Fibroblast of skin of back (primary cell): ENCODE results near the gene SLC38A3.
A peak's percentile ranks its signal among the peaks of the same experiment; 100 is the strongest.
"Not testable (repeated sequence)": the region's sequence is repeated elsewhere in the genome, so short reads cannot be mapped to it uniquely, and the experiment has no call there.

ENCODE experiments used
- DNase-seq: peaks from one replicate; pipeline ENCODE4 v3.0.0-alpha.2; 2013

Gene SLC38A3

DNA sequence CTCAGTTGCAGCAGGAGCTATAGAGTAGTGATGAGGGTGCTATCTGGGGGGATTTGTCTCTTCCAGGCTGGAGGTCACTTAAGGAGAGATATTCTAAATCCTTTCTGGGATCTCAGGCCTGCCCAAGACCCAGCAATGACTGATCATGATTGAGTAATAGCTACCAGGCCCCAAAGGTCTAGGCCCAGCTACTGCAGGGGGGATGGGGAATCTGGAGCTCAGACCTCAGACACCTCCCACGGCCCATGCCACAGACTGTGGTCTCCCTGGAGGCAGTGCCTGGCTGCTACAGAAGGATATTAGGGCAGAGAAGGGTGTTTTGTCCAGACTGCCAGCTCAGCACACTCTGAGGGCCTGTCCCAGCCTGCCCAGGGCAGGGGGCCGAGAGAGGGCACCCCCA is 6.9 kb downstream of the SLC38A3 start:
- peak; percentile 41 for DNase-seq

DNA sequence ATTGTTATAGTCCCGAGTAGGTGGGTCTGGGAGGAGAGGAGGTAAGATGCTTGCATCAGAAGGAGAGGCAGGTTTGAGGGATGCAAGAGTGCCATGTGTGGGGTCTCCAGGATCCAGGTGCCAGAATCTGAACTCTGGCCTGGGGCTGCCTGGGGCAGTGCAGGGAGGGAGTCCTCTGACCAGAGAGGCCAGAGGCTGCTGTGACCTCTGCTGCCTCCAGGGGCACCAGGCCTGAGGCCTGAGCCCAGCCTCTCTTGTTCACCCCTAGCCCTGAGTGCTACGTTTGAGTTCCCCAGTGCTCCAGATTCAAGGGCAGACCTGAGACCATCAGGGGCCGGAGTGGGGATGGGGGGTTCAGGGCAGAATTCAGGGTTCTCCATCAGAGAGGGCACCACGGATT is 7.4 kb downstream of the SLC38A3 start:
- no peak for DNase-seq

DNA sequence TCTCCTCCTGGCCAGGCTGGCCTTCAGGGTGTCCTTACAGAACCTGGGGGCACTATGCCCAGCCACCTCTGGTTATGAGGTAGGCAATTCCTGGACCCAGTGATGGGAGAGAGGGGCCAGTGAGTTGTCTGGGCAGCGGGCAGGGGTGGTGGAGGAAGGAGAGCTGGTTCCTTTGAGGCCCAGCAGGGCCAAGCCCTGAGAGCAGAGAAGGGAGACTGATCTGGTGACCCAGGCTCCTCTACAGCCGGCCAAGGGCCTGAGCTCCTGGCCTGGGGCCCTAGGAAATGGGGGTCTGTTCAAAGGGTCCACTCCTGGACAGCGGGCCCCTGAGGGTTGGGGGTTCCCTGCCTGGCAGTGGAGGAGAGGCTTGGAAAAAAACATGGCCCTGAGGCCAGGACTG is 7.9 kb downstream of the SLC38A3 start:
- DNase-seq: no peak

DNA sequence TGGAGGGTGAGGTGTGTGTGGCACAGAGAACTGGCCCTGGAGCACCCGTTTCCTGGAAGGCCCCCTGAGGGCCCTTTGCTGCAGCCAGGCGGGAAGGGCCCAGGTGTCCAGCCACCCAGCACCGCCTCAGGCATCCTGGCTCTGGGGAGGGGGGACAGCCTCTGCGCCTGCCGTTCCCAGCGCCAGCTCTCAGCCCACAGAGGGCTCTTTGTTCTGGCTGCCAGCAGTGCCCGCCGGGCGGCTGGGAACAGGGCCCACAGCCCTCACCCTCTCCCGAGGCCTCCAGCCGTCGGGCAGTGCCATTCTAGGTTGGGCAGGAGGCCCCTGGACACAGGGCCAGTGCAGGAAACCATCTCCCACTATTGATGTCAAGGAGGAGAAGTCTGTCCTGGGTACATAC is 8.3 kb downstream of the SLC38A3 start:
- DNase-seq: no peak

- DNase-seq: no peak
Observed at GRCh38 chr3:50214824-50215223, 9.8 kb downstream of the SLC38A3 start.

- DNase-seq: no peak
Observed at GRCh38 chr3:50215529-50215928, 10.5 kb downstream of the SLC38A3 start.

DNA sequence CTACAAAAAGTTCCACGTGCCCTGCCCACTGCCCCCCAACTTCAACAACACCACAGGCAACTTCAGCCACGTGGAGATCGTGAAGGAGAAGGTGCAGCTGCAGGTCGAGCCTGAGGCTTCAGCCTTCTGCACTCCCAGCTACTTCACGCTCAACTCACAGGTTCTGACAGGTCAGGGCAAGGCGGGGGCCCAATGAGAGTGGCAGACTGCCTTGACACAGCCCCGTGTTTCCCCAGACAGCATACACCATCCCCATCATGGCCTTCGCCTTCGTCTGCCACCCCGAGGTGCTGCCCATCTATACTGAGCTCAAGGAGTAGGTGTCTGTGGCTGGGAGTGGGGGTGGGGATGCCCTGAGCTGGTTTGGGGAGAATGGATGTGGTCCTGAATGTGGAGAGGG is 12.6 kb downstream of the SLC38A3 start:
- DNase-seq: no peak

DNA sequence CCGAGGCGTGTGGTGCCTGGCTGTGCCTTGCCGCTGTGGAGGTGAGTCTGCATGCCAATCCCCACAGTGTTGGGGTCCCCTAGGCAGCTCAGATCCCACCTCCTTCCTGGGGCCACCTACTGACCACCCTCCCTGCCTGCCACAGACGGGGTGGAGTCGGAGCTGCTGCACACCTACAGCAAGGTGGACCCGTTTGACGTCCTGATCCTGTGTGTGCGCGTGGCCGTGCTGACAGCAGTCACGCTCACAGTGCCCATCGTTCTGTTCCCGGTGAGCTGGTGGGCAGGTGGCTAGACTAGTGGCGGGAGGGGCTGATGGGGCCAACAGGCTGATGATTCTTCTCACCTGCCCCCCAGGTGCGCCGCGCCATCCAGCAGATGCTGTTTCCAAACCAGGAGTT is 13.4 kb downstream of the SLC38A3 start:
- DNase-seq: no peak

DNA sequence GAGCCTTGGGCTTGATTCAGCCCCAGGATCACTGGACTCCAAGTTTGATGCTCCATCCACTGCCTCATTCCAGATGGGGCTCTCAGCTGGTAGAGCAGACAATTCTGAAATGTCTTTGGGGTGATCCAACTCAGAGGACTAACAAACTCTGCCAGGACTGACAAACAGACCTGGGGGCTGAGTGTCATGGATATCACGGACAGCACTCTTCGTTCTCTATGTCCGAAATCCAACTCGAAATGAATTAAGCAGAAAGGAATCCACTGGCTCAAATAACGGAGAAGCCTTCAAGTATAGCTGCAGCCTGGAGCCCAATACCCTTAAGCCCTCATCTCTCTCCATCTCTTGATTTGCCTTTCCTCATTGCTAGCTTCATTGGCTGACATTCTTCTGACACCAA is 14.2 kb downstream of the SLC38A3 start:
- DNase-seq: no peak

GRCh38 chr3:50220109-50220508 is 15.0 kb downstream of the SLC38A3 start:
- no peak for DNase-seq

GRCh38 chr3:50221051-50221410 is 16.0 kb downstream of the SLC38A3 start:
- no peak for DNase-seq

DNA sequence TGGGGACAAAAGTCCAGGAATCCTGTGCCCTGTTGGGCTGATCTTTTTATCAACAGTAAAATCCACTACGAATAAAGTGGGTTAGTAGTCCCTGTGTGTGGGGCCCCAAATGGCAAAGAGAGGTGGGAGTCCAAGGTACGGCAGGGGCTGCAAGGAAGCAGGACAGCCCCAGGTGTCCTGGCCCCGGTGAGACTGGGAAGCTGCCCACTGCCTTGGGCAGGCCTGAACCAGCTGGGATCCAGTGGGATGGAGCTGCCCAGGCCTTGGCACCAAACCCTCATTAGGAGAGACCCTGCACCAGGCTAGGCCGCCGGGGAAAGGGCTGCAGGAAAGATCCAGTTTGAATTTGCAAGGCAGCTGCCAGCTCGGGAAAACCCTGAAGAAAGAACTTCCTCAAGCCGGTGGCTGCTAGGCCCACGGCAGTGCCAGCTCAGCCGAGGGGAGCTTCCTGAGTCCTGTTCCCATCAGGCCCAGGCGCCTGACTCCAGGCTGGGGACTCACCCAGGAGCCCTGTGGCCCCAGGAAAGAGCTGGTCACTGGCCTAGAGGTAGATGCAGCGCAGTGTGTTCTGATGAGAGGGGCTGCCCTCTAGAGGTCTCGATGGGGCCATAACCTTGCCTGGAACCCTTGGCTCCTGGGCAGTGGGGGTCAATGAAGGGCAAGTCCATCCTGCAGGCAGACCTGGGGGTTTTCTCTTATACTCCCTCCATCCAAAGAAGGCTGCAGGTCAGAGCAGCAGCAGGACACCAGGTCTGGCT is 16.5 kb downstream of the SLC38A3 start:
- DNase-seq: no peak

GRCh38 chr3:50222169-50222528 is 17.1 kb downstream of the SLC38A3 start:
- no peak for DNase-seq

- DNase-seq: no peak
Observed at GRCh38 chr3:50224639-50225038, 19.6 kb downstream of the SLC38A3 start.

GRCh38 chr3:50226888-50227389 is 21.9 kb downstream of the SLC38A3 start:
- peak; percentile 47 for DNase-seq

- peak; percentile 91 for DNase-seq
Observed at GRCh38 chr3:50227390-50228183, 22.5 kb downstream of the SLC38A3 start.

- not testable (repeated sequence) for DNase-seq
Observed at GRCh38 chr3:50228184-50228763, 23.2 kb downstream of the SLC38A3 start.

DNA sequence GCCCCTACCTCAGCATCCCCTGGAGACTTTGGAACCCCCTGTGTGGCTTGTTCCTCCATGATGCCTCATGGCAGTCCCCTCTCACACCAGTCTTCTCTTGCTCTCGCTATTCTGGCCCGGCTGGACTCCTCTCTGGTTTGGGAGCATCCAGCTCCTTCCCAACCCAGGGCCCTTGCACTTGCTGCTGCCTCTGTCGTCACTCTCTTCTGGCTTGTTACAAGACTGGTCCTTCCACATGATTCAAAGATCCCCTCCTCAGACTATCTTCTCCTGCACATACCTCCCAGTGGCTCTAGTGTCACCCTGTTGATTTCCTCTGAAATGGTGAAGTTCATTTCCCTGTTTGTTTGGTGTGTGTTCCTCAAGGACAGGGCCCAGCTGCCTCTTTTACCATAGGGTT is 24.4 kb downstream of the SLC38A3 start:
- no peak for DNase-seq

- no peak for DNase-seq
Observed at GRCh38 chr3:50230104-50230793, 25.2 kb downstream of the SLC38A3 start.

DNA sequence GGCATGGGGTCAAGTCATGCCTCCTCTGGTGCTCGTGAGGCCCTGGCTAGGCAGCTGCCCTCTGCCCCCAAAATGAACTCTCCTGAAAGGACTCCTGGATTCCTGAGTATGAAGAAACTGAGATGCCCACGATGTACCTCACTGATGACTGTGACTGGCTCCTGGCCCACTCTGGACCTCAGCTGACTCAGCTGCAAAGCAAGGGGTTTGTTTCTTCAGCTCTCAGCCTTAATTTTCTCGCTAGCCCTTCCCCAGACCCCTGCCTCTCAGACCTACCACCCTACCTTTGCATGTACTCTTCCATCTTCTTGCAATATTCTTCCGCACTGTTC is 25.7 kb downstream of the SLC38A3 start:
- no peak for DNase-seq

GRCh38 chr3:50231581-50231980 is 26.5 kb downstream of the SLC38A3 start:
- DNase-seq: no peak

GRCh38 chr3:50232303-50232702 is 27.2 kb downstream of the SLC38A3 start:
- no peak for DNase-seq

DNA sequence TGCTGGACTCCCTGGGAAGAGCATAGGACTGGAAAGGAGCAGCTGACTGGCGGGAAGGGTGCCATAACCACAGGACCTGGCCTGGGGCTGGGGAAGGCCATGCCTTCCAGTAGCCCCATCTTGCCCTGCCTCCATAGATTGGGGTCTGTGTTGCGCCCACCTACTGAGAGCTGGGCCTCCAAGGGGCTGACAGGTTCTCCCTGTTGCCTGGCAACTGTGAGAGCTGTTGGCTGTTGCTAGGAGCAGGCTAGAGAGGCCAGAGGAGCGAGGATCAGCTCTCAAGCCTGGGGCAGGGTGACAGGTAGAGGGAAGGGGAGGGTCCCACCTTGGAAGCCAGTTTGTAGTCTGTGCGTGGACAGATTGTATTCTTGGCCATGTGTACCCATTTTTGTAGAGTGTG is 28.1 kb downstream of the SLC38A3 start:
- no peak for DNase-seq
